Omental fat pad (tissue), 4 donors: ENCODE data around the gene BAIAP2L1. TPM values are rescaled to one million over a fixed set of nuclear protein-coding genes. Genes with fewer than 3 reads are reported as not detected.
"Not testable (repeated sequence)": the region's sequence is repeated elsewhere in the genome, so short reads cannot be mapped to it uniquely, and the experiment has no call there.

ENCODE experiments used
- ATAC-seq: fragments of 150-250 bp; one replicate; pipeline ENCODE4 v1.9.1; 2016; ENCODE audit warnings: mild to moderate bottlenecking, moderate library complexity; ENCODE audit not compliant: low FRiP score
- DNase-seq: peaks from one replicate; pipeline ENCODE4 v3.0.0-alpha.2; 2019; ENCODE audit warnings: low spot score
- total RNA-seq, 4 donors: library from RNA; depleted of rRNA; stranded (reverse); fragments of >200 nt; gene quantifications; one replicate each; pipeline ENCODE4 v1.1.0, GENCODE V29; 2016
- TF ChIP-seq, protein P1 (sequence below), 3 donors: fragments of 450-650 bp; IDR thresholded peaks; one replicate each; pipeline ENCODE4 v1.5.1; 2016 to 2017; ENCODE audit warnings: antibody characterized with exemption in 3 of 3, mild to moderate bottlenecking in 3 of 3, moderate library complexity in 2 of 3

BAIAP2L1 gene
- total RNA-seq, 4 donors from 2014 or later: 2.5 to 6.3 (median 3.0) TPM

DNA sequence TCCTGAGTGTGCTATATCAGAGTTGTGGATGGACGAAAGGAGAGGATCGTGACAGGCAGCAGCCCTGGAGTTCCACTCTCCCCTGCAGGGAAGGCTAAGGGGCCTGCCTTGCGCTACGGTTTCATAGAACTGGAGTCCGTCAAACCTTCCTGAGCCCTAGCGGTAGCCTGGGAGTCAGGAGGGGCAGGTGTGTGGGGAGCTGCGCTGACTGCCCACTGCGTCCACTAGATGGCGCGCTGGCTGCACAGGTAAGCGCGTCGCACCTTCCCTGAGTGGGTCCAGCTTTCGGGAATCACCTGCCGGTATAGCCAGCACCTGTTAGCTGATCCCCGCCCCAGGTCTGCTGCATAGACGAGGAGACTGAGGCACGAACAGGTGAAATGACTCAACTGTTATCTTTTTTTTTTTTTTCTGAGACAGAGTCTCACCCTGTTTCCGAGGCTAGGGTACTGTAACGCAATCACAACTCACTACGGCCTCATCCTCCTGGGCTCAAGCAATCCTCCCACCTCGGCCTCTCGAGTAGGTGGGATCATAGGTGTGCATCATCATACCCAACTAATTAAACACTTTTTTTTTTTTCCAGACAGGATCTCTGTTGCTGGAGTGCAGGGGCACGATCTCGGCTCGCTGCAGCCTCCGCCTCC, 20.2 kb upstream of the BAIAP2L1 start:
- TF ChIP-seq, protein P1, sequence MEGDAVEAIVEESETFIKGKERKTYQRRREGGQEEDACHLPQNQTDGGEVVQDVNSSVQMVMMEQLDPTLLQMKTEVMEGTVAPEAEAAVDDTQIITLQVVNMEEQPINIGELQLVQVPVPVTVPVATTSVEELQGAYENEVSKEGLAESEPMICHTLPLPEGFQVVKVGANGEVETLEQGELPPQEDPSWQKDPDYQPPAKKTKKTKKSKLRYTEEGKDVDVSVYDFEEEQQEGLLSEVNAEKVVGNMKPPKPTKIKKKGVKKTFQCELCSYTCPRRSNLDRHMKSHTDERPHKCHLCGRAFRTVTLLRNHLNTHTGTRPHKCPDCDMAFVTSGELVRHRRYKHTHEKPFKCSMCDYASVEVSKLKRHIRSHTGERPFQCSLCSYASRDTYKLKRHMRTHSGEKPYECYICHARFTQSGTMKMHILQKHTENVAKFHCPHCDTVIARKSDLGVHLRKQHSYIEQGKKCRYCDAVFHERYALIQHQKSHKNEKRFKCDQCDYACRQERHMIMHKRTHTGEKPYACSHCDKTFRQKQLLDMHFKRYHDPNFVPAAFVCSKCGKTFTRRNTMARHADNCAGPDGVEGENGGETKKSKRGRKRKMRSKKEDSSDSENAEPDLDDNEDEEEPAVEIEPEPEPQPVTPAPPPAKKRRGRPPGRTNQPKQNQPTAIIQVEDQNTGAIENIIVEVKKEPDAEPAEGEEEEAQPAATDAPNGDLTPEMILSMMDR (IDR thresholded peaks at IDR 0.05): no peak
- ATAC-seq (peak; percentile 34), DNase-seq (peak; percentile 29)

DNA sequence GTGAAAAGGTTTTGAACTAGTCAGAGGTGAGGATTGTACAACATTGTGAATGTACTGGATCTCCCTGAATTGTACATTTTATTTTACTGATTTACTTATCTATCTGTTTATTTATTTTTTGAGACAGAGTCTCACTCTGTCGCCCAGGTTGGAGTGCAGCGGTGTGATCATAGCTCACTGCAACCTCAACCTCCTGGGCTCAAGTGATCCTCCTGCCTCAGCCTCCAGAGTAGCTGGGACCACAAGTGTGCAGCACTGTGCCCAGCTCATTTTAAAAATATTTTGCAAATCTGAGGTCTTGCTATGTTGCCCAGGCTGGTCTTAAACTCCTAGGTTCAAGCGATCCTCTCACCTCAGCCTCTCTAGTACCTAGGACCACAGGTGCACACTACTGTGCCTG, 19.1 kb upstream of the BAIAP2L1 start:
- ATAC-seq, DNase-seq: not testable (repeated sequence)

DNA sequence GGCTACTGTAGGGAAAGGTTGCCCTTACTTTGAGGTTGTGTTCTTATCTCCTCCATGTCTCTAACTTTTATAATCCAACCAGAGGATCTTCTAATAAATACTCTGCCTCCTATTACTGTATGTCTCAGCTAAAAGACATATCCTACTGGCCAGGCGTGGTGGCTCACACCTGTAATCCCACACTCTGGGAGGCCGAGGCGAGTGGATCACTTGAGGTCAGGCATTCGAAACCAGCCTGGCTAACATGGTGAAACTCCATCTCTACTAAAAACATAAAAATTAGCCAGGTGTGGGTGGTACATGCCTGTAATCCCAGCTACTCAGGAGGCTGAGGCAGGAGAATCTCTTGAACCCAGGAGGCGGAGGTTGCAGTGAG, 18.4 kb upstream of the BAIAP2L1 start:
- DNase-seq, ATAC-seq: not testable (repeated sequence)

DNA sequence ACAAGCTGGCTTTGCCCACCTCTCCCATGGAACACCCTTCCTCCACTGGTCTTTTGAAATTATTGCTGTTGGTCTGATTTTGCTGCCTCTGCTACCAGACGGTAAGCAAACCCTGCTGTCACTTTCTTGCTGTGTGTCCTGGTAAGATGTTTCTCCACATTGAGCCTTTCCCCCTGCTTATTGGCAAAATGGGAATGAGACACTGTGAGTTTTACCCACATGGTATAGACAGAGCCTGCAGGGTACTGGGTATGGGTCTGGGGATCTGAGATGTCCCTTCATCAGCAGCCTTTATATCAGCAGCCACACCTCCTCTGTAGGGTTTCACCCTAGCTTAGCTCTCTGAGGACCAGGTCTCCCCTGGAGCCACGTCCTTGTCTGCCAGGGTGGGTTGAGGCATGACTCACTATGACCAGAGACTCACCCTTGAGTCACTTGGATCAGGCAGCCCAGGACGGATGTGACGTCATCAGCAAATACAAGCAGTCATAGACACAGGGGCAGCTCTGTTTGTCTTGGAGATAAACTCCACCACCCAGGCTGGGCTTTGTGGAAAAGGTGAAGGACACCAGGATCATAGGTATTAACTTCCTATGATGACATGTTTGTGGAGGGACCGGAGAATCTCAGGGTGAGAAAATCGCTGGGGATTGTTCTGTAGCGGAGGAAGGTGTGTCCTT, 17.9 kb upstream of the BAIAP2L1 start:
- TF ChIP-seq, protein P1 (IDR thresholded peaks at IDR 0.05): no peak
- ATAC-seq (peak; percentile 75), DNase-seq (no peak)

DNA sequence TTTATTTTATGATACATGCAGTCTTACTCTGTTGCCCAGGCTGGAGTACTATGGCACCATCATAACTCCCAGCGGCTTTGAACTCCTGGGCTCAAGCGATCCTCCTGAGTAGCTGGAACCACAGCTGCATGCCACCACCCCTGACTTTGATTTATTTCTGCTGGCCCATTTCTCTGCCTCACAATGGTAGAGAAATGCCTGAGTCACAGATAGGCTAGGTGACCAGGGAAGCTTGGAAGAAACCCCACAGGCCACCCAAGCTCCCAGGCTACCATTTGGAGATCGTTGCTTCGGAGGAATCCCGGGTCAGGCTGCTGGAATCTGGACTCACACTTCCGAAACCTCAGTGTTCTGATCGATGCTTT, 17.4 kb upstream of the BAIAP2L1 start:
- ATAC-seq (no peak), DNase-seq (no peak)
- TF ChIP-seq, protein P1 (IDR thresholded peaks at IDR 0.05): no peak

DNA sequence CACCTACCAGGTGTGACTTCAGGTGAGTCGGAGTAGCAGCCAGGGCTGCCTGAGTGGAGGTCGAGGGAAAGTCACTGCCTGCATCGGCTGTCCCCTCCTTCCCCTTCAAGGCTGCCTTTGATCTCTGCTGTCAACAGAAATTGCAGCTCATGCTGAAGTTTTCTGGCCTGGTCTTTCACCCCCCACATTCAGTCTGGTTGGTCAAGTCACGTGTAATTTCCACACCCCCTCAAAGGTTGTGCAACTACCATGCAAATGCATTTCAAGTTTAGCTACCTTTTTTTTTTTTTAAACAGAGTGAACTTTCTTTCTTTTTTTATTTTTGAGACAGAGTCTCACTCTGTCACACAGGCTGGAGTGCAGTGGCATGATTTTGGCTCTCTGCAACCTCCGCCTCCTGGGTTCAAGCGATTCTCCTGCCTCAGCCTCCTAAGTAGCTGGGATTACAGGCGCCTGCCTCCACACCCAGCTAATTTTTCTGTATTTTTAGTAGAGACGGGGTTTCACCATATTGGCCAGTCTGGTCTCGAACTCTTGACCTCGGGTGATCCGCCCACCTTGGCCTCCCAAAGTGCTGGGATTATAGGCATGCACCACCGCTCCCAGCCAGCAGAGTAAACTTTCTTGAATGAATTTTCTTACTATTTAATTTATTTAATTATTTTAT, 16.8 kb upstream of the BAIAP2L1 start:
- ATAC-seq, DNase-seq: not testable (repeated sequence)

DNA sequence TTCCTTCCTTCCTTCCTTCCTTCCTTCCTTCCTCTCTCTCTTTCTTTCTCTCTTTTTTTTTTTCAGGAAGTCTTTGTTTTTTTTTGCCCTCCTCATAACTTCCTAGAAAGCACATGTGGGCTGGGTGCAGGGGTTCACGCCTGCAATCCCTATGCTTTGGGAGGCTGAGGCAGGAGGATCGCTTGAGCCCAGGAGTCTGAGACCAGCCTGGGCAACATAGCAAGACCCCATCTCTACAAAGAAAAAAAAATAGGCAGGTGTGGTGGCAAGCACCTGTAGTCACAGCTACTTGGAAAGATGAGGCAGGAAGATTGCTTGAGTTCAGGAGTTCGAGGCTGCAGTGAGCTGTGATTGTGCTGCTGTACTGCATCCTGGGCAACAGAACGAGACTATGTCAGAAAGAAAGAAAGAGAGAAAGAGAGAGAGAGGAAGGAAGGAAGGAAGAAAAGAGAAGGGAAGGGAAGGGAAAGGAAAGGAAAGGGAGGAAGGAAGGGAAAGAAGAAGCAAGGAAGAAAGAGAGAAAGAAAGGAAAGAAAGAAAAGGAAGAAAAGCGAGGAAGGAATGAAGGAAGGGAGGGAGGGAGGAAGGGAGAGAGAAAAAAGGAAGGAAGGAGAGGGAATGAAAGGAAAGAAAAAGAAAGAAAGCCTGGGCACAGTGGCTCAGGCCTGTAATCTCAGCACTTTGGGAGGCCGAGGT, 13.5 kb upstream of the BAIAP2L1 start:
- TF ChIP-seq, protein P1 (IDR thresholded peaks at IDR 0.05): no peak
- ATAC-seq (no peak), DNase-seq (no peak)

DNA sequence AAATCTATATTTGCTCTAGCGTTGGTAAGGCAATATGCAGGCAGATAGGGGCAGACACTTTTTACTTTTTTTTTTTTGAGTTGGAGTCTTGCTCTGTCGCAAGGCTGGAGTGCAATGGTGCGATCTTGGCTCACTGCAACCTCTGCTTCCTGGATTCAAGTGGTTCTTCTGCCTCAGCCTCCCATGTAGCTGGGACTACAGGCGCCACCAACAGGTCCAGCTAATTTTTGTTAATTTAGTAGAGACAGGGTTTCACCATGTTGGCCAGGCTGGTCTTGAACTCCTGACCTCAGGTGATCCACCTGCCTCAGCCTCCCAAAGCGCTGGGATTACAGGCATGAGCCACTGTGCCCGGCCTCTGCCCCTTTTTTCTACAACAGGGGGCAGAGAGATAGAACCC, 12.8 kb upstream of the BAIAP2L1 start:
- not testable (repeated sequence) for ATAC-seq, DNase-seq

DNA sequence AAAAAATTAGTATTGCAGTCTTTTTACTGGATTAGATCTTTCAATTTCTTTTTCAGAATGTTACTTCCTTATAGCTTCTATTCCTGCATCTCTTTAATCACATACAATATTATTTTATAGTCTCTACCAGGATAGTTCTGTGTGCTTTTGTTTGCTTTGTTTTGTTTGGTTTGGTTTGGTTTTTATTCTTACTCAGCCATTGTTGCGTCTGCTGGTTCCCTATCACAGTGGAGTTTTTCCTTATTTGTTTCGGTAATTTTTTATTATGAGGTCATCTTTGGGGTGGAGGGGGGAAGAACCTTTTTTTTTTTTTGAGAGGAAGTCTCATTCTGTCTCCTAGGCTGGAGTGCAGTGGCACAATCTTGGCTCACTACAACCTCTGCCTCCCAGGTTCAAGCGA, 9.0 kb upstream of the BAIAP2L1 start:
- DNase-seq (no peak), ATAC-seq (no peak)
- TF ChIP-seq, protein P1 (IDR thresholded peaks at IDR 0.05): no peak

DNA sequence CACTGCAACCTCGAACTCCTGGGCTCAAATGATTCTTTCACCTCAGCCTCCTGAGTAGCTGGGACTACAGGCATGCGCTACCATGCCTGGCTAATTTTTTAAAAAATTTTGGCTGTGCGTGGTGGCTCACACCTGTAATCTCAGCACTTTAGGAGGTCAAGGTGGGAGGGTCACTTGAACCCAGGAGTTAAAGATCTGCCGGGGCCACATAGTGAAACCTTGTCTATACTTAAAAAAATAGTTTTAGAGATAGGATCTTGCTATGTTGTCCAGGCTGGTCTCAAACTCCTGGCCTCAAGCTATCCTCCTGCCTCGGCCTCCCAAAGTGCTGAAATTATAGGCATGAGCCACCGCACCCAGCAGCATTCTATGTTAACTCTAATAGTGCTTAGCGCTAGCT, 7.3 kb upstream of the BAIAP2L1 start:
- not testable (repeated sequence) for ATAC-seq, DNase-seq
